Measurements from ENCODE around the gene KRT73.

KRT73 gene

GRCh38 chr12:52573306-52573705 lies 45.1 kb downstream of the KRT73 start:
- peaks cover 11% of the 10 kb centered on the region for H3K27me3 Mint-ChIP-seq (ENCODE audit: low read depth, poor library complexity)
- peaks cover 16% of the 10 kb centered on the region for H3K4me1 Mint-ChIP-seq
- DNase-seq = no peak
- no peak for TF ChIP-seq CTCF (IDR thresholded peaks at IDR 0.05)
- no peaks in the 10 kb centered on the region for H3K9me3 Mint-ChIP-seq
- no peak overlapping the region for H3K4me3 Mint-ChIP-seq
- no peak overlapping the region for H3K27ac Mint-ChIP-seq
- H3K36me3 Mint-ChIP-seq (ENCODE audit: low read depth) = no peaks in the 10 kb centered on the region

- no peaks in the 10 kb centered on the region for H3K36me3 Mint-ChIP-seq (ENCODE audit: low read depth)
- peaks cover 4% of the 10 kb centered on the region for H3K27me3 Mint-ChIP-seq (ENCODE audit: low read depth, poor library complexity)
- TF ChIP-seq CTCF (IDR thresholded peaks at IDR 0.05) = no peak
- H3K27ac Mint-ChIP-seq = no peak overlapping the region
- DNase-seq = no peak
- no peaks in the 10 kb centered on the region for H3K9me3 Mint-ChIP-seq
- peaks cover 29% of the 10 kb centered on the region for H3K4me1 Mint-ChIP-seq
- no peak overlapping the region for H3K4me3 Mint-ChIP-seq
Measured at GRCh38 chr12:52570511-52570910, 47.8 kb downstream of the KRT73 start.

- H3K27ac Mint-ChIP-seq = no peak overlapping the region
- no peaks in the 10 kb centered on the region for H3K36me3 Mint-ChIP-seq (ENCODE audit: low read depth)
- no peak for DNase-seq
- H3K4me3 Mint-ChIP-seq = no peak overlapping the region
- no peak for TF ChIP-seq CTCF (IDR thresholded peaks at IDR 0.05)
- no peaks in the 10 kb centered on the region for H3K27me3 Mint-ChIP-seq (ENCODE audit: low read depth, poor library complexity)
- H3K4me1 Mint-ChIP-seq = peaks cover 29% of the 10 kb centered on the region
- no peaks in the 10 kb centered on the region for H3K9me3 Mint-ChIP-seq
Measured at GRCh38 chr12:52568111-52568510, 50.2 kb downstream of the KRT73 start.

- Mint-ChIP-seq H3K27me3 (ENCODE audit: low read depth, poor library complexity) (no peaks in the 10 kb centered on the region), H3K27ac (no peak overlapping the region), H3K4me3 (no peak overlapping the region), H3K4me1 (peaks cover 29% of the 10 kb centered on the region), H3K36me3 (ENCODE audit: low read depth) (no peaks in the 10 kb centered on the region), H3K9me3 (no peaks in the 10 kb centered on the region)
- no peak for TF ChIP-seq CTCF (IDR thresholded peaks at IDR 0.05)
- DNase-seq = no peak
Measured at GRCh38 chr12:52566847-52567291, 51.5 kb downstream of the KRT73 start.

GRCh38 chr12:52564582-52564981 lies 53.8 kb downstream of the KRT73 start:
- DNase-seq = no peak
- H3K9me3 Mint-ChIP-seq = no peaks in the 10 kb centered on the region
- H3K27me3 Mint-ChIP-seq (ENCODE audit: low read depth, poor library complexity) = peaks cover 4% of the 10 kb centered on the region
- no peak overlapping the region for H3K4me3 Mint-ChIP-seq
- no peak for TF ChIP-seq CTCF (IDR thresholded peaks at IDR 0.05)
- peaks cover 23% of the 10 kb centered on the region for H3K4me1 Mint-ChIP-seq
- H3K36me3 Mint-ChIP-seq (ENCODE audit: low read depth) = no peaks in the 10 kb centered on the region
- no peak overlapping the region for H3K27ac Mint-ChIP-seq

- no peak overlapping the region for H3K4me3 Mint-ChIP-seq
- H3K9me3 Mint-ChIP-seq = no peaks in the 10 kb centered on the region
- no peak overlapping the region for H3K27ac Mint-ChIP-seq
- H3K36me3 Mint-ChIP-seq (ENCODE audit: low read depth) = no peaks in the 10 kb centered on the region
- no peak for TF ChIP-seq CTCF (IDR thresholded peaks at IDR 0.05)
- peaks cover 9% of the 10 kb centered on the region for H3K27me3 Mint-ChIP-seq (ENCODE audit: low read depth, poor library complexity)
- DNase-seq = no peak
- H3K4me1 Mint-ChIP-seq = peaks cover 18% of the 10 kb centered on the region
Measured at GRCh38 chr12:52561880-52562449, 56.4 kb downstream of the KRT73 start.

Data from nephron progenitor cell (in vitro differentiated cells).